ENCODE measurements around the gene TOM1.
"Not testable (repeated sequence)": the region's sequence is repeated elsewhere in the genome, so short reads cannot be mapped to it uniquely, and the experiment has no call there.

TOM1 gene

GRCh38 chr22:35392357-35392756 lies 92.7 kb downstream of the TOM1 start:
- DNase-seq (ENCODE audit: low read depth) = no peak
- TF ChIP-seq POLR2A (IDR thresholded peaks at IDR 0.05; ENCODE audit: extremely low read depth, insufficient read length) (no peak), CTCF (IDR thresholded peaks at IDR 0.05; ENCODE audit: low read depth, low read length) (no peak), MYC (IDR thresholded peaks at IDR 0.05; ENCODE audit: low read depth, low read length) (no peak)
- TF ChIP-seq, protein P1, sequence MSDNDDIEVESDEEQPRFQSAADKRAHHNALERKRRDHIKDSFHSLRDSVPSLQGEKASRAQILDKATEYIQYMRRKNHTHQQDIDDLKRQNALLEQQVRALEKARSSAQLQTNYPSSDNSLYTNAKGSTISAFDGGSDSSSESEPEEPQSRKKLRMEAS (IDR thresholded peaks at IDR 0.05; ENCODE audit: low read depth, low read length) = no peak
- no peak overlapping the region for H3K4me3 ChIP-seq (ENCODE audit: low read depth, low read length)

- DNase-seq (ENCODE audit: low read depth) = no peak
- TF ChIP-seq MYC (IDR thresholded peaks at IDR 0.05; ENCODE audit: low read depth, low read length) = no peak
- TF ChIP-seq CTCF (IDR thresholded peaks at IDR 0.05; ENCODE audit: low read depth, low read length) = no peak
- TF ChIP-seq, protein P1 (IDR thresholded peaks at IDR 0.05; ENCODE audit: low read depth, low read length) = no peak
- no peak overlapping the region for H3K4me3 ChIP-seq (ENCODE audit: low read depth, low read length)
These were observed 93.7 kb downstream of the TOM1 start for GRCh38 chr22:35393116-35394010.

GRCh38 chr22:35394011-35394312 lies 94.3 kb downstream of the TOM1 start:
- TF ChIP-seq POLR2A (IDR thresholded peaks at IDR 0.05; ENCODE audit: extremely low read depth, insufficient read length) (no peak), CTCF (IDR thresholded peaks at IDR 0.05; ENCODE audit: low read depth, low read length) (no peak), MYC (IDR thresholded peaks at IDR 0.05; ENCODE audit: low read depth, low read length) (no peak)
- TF ChIP-seq, protein P1 (IDR thresholded peaks at IDR 0.05; ENCODE audit: low read depth, low read length) = no peak
- no peak for DNase-seq (ENCODE audit: low read depth)
- no peak overlapping the region for H3K4me3 ChIP-seq (ENCODE audit: low read depth, low read length)

DNA sequence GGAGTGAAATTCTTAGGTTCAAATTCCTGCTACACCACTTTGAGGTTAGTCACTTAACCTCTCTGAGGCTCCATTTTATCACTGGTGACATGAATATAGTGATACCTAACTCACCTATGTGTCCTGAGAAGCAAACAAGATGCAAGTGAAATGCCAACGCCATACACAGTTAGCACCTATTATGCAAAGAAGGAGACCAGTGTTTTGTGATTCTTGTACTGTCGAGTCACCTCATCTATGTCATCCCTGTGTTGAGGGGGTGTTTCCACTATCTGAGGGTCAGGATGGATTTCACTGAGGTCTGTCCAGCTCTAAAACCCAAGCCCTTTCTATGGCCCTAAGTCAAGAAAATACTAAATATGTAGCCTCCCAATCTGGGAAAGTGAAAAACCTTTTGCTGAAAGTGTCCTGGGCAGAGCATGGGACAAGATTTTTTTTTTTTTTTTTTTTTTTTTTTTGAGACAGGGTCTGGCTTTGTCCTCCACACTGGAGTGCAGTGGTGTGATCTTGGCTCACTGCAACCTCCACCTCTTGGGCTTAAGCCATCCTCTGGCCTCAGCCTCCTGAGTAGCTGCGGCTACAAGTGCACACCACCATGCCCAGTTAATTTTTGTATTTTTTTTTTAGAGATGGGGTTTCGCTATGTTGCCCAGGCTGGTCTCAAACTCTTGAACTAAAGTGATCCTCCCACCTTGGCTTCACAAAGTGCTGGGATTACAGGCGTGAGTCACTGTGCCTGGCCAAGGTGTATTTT lies 95.3 kb downstream of the TOM1 start:
- TF ChIP-seq, protein P1 (IDR thresholded peaks at IDR 0.05; ENCODE audit: low read depth, low read length) = no peak
- TF ChIP-seq POLR2A (IDR thresholded peaks at IDR 0.05; ENCODE audit: extremely low read depth, insufficient read length) = no peak
- no peak for TF ChIP-seq MYC (IDR thresholded peaks at IDR 0.05; ENCODE audit: low read depth, low read length)
- TF ChIP-seq CTCF (IDR thresholded peaks at IDR 0.05; ENCODE audit: low read depth, low read length) = no peak

GRCh38 chr22:35396622-35397021 lies 96.9 kb downstream of the TOM1 start:
- H3K4me3 ChIP-seq (ENCODE audit: low read depth, low read length) = not testable (repeated sequence)
- DNase-seq (ENCODE audit: low read depth) = peak; percentile 45

More for the DNA sequence above, 95.3 kb downstream of the TOM1 start:
- no peak overlapping the region for H3K4me3 ChIP-seq (ENCODE audit: low read depth, low read length)
- no peak for DNase-seq (ENCODE audit: low read depth)

GRCh38 chr22:35397095-35397904 lies 97.6 kb downstream of the TOM1 start:
- H3K4me3 ChIP-seq (ENCODE audit: low read depth, low read length) = no peak overlapping the region
- peak; percentile 57 for DNase-seq (ENCODE audit: low read depth)
- no peak for TF ChIP-seq CTCF (IDR thresholded peaks at IDR 0.05; ENCODE audit: low read depth, low read length)
- TF ChIP-seq POLR2A (IDR thresholded peaks at IDR 0.05; ENCODE audit: extremely low read depth, insufficient read length) = no peak
- TF ChIP-seq, protein P1 (IDR thresholded peaks at IDR 0.05; ENCODE audit: low read depth, low read length) = no peak
- no peak for TF ChIP-seq MYC (IDR thresholded peaks at IDR 0.05; ENCODE audit: low read depth, low read length)
